Measurements from ENCODE around the gene SRD5A3. TPM values are rescaled to one million over a fixed set of nuclear protein-coding genes. Genes with fewer than 3 reads are reported as not detected.

The SRD5A3 gene
- total RNA-seq, 6 donors from 2014 or later, result 7.2 to 21.4 (median 13.0) TPM

GRCh38 chr4:55329012-55329411 is 17.0 kb upstream of the SRD5A3 start:
- H3K27ac ChIP-seq, result no peak overlapping the region
- H3K36me3 ChIP-seq, result no peaks in the 10 kb centered on the region
- H3K27me3 ChIP-seq, result no peaks in the 10 kb centered on the region
- 77 to 81% methylated on average over 2 of the region's 2 CpGs for WGBS, 2 donors
- DNase-seq (no peak), ATAC-seq (ENCODE audit: low FRiP score in 2 of 2) (no peak)
- H3K4me3 ChIP-seq, result no peak overlapping the region
- H3K9me3 ChIP-seq, result peaks cover 0 to 9% (median 4%) of the 10 kb centered on the region in 4 donors
- TF ChIP-seq CTCF (IDR thresholded peaks at IDR 0.05) (no peak), POLR2AphosphoS5 (IDR thresholded peaks at IDR 0.05) (no peak), EP300 (IDR thresholded peaks at IDR 0.05) (no peak), POLR2A (IDR thresholded peaks at IDR 0.05) (no peak)
- H3K4me1 ChIP-seq, result peaks cover 0 to 10% (median 7%) of the 10 kb centered on the region in 4 donors

GRCh38 chr4:55330241-55330640 is 15.8 kb upstream of the SRD5A3 start:
- WGBS, 2 donors, result 24 to 52% methylated on average over 4 of the region's 4 CpGs
- no peak for DNase-seq
- no peak overlapping the region for H3K4me3 ChIP-seq
- H3K36me3 ChIP-seq, result no peaks in the 10 kb centered on the region
- peaks cover 0 to 10% (median 7%) of the 10 kb centered on the region in 4 donors for H3K4me1 ChIP-seq
- peak; percentile 43 to 68 for ATAC-seq (ENCODE audit: low FRiP score in 2 of 2)
- no peaks in the 10 kb centered on the region for H3K27me3 ChIP-seq
- H3K9me3 ChIP-seq, result peaks cover 0 to 9% (median 4%) of the 10 kb centered on the region in 4 donors
- peak overlapping the region in 2 of 4 donors; percentile 37 to 60 for H3K27ac ChIP-seq
- TF ChIP-seq POLR2A (IDR thresholded peaks at IDR 0.05) (no peak), EP300 (IDR thresholded peaks at IDR 0.05) (peak in 1 of 4 donors; percentile 24)

GRCh38 chr4:55336138-55337034 is 9.7 kb upstream of the SRD5A3 start:
- no peak overlapping the region for H3K27ac ChIP-seq
- no peak for TF ChIP-seq CTCF (IDR thresholded peaks at IDR 0.05)
- no peak for TF ChIP-seq POLR2AphosphoS5 (IDR thresholded peaks at IDR 0.05)
- TF ChIP-seq EP300 (IDR thresholded peaks at IDR 0.05), result no peak
- no peak for TF ChIP-seq POLR2A (IDR thresholded peaks at IDR 0.05)
- DNase-seq (no peak), ATAC-seq (ENCODE audit: low FRiP score in 2 of 2) (no peak)
- 66 to 72% methylated on average over 21 to 22 of the region's 22 CpGs for WGBS, 2 donors
- no peaks in the 10 kb centered on the region for H3K36me3 ChIP-seq
- H3K4me3 ChIP-seq, result no peak overlapping the region
- H3K27me3 ChIP-seq, result no peaks in the 10 kb centered on the region
- H3K4me1 ChIP-seq, result peaks cover 0 to 5% (median 0%) of the 10 kb centered on the region in 4 donors
- H3K9me3 ChIP-seq, result no peaks in the 10 kb centered on the region

- Histone ChIP-seq H3K4me3 (no peak overlapping the region), H3K36me3 (no peaks in the 10 kb centered on the region), H3K9me3 (no peaks in the 10 kb centered on the region), H3K27me3 (no peaks in the 10 kb centered on the region), H3K4me1 (peaks cover 0 to 5% (median 0%) of the 10 kb centered on the region in 4 donors), H3K27ac (no peak overlapping the region)
- no peak for TF ChIP-seq EP300 (IDR thresholded peaks at IDR 0.05)
- TF ChIP-seq POLR2A (IDR thresholded peaks at IDR 0.05), result no peak
- no peak for TF ChIP-seq CTCF (IDR thresholded peaks at IDR 0.05)
- no peak for TF ChIP-seq POLR2AphosphoS5 (IDR thresholded peaks at IDR 0.05)
- ATAC-seq (ENCODE audit: low FRiP score in 2 of 2) (no peak), DNase-seq (no peak)
Observed at GRCh38 chr4:55337944-55338343, 8.1 kb upstream of the SRD5A3 start.

- Histone ChIP-seq H3K9me3 (no peaks in the 10 kb centered on the region), H3K27ac (no peak overlapping the region), H3K36me3 (no peaks in the 10 kb centered on the region), H3K4me3 (no peak overlapping the region), H3K27me3 (no peaks in the 10 kb centered on the region), H3K4me1 (peaks cover 0 to 5% (median 0%) of the 10 kb centered on the region in 4 donors)
- DNase-seq (no peak), ATAC-seq (ENCODE audit: low FRiP score in 2 of 2) (no peak)
- TF ChIP-seq POLR2A (IDR thresholded peaks at IDR 0.05), result no peak
- 74 to 75% methylated on average over 4 of the region's 4 CpGs for WGBS, 2 donors
Observed at GRCh38 chr4:55338486-55338885, 7.6 kb upstream of the SRD5A3 start.
